HG02610 (cell line): ENCODE results near the gene ANKRD44.

Experiments used
- ATAC-seq: cut with Tn5 transposase; IDR thresholded peaks from one replicate; pipeline ENCODE4 v1.9.1; 2021; ENCODE audit warnings: mild to moderate bottlenecking, moderate library complexity; ENCODE audit not compliant: unreplicated experiment

The ANKRD44 gene

DNA sequence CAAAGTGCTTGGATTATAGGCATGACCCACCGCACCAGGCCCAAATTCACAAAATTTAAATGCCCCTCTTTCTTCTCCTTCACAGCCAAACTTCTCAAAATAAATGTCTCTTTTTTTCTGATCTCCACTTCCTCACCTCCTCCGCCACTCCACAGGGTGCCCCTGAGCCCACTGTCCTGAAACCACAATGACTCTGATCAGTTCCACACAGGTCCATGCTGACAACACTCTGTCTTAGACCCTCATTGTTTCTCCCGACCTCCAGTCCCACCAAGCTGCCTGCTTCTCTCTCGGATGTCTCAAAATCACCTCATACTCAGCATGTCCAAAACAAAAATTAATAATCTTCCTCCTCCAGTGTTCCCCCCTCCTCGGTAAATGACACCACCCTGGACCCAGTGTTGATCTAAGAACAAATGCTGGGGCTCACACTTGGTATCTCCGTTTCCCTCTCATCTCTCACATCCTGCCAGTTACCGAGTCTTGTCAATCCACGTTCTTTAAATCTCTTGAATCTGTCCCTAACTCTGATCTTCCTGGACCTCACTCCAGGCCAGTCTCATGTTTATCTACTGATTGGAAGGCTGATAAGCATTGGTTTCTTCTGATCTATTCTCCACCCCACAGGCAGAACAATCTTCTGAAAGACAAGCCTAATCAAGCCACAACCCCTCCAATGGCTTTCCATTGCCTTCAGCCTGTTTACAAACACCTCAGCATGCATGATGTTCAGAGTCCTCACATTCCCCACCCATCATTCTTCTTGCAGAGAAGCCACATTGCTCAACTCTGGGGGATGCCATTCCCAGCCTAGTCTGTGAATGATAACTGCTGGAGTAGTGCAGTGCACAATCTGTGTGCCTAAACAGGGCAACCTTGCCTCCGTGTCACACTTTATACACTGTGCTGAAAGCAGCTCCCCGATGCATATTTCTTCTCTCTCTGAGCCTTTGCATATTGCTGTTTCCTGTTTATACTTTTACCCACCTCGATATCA is 12.4 kb upstream of the ANKRD44 start:
- ATAC-seq, result peak; percentile 41

DNA sequence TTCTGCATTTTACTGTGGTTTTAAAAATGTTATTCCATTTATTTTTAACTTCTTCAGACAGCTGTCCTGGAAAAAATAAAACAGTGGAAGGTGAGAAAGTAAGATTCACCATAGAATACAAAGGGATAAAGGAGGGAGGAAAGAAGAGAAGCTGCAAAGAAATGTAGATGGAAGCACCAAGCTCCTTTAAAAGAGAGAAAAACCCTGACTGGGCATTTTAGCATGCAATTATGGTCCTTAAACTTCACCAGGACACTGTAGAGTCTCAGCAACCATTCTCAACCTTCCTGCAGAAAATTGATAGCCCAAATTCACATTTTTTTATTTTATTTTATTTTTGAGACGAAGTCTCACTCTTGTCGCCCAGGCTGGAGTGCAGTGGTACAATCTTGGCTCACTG is 11.6 kb upstream of the ANKRD44 start:
- ATAC-seq, result no peak

DNA sequence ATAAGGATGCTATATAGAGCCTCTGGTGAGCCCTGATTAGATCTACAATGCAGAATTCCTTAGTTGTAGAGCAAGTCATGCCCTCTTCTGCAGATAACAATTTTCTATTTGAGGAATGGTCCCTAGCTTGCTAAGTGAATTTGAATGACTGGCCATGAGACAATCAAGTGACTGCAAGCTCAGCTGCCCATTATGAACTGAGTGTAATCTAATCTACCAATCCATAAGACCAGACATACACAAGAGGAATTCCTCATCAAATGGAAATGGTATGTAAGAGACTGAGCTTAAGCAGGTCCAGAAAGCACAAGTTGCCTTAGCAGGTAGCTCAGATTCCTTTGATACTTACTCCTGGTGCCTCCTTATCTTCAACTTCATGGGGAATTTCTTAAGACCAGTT is 4.8 kb upstream of the ANKRD44 start:
- ATAC-seq, result no peak

DNA sequence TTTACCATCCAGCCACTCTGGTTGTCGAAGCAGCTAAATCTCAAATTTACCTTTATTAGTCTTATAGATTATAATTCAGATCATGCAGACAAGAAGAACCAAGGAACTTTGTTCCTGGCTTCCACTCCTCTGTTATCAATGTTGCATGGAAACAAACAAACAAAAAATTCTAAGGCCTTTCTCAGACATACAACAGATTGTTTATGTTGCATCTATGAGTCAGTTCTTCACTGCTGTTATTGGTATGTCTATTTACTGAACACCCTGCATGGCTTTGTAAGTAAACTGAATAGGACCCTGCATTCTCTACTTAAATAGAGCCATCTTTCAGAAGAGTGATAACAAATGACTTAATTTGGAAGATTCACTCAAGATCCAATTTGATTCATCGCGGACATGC is 1.6 kb upstream of the ANKRD44 start:
- no peak for ATAC-seq

DNA sequence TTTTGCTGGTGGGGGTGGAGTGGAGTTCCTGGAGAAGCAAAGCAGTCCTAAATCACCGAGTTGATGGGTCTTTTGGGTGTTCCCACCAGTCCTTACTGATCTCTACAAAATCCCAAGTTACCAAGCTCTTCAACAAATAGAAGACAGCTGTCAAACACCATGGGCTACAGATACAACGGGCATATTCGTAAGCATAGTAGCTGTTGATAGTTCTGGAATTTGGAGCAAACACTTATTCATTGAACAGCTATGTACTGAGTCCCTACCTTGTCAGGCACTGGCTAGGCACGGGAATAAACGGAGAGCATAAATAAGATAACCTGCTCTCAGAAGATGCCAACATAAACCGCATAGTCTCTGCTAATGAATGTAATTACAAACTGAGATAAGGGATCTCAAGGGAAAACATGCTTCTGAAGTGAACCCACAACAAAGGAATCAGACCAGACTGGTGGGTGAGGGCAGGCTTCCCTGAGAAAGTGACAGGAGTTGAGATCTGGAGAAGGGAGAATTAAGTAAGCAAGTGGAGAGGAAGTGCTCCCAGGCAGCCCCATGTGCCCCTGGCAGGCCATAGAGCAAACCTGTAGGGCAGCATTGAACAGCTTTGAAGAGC is 947 bp upstream of the ANKRD44 start:
- ATAC-seq, result no peak

DNA sequence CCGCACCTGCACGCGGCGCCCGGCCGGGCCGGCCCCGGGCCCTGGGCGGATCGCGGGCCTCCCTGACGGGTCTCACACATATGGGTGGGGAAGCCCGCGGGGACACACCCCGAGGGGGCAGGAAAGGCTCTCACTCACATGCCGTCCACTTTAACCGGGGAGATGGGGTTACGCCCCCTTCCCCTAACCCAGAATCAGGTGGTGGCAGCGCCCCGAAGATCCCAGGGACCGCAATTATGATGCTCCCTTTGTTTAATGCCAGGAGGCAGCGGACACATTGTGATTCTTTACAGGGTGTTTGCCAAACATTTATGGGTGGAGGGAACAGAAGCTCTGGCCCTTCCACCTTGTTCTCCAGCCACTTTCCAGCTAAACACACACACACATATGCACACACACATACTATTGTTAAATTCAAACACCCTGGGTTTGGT is 424 bp upstream of the ANKRD44 start:
- no peak for ATAC-seq

DNA sequence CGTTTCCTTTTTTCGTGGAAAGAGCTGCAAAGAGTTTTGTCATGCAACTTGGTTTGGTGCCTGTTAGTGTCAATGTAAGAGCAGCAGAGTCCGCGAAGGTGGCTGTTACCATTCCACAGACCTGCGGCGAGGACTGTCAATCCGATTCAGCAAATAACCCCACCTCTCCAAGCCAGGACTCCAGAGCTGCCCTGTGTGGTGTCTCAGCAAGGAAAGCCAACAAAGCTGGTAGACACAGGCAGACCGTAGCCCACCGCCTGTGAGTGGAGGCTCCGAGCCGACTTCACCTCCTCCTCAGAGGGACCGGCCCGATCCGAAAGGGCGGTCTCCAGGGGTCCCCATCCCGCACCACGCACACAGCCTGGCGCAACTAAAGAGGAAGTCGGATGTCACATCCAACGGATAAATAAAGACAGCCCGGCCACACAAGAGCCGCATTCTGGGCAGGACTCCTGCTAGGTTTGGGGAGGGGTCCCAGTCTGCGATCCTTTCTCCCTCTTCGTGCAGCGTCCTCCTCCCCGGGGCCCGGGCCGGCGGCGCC is 819 bp downstream of the ANKRD44 start:
- ATAC-seq, result no peak

DNA sequence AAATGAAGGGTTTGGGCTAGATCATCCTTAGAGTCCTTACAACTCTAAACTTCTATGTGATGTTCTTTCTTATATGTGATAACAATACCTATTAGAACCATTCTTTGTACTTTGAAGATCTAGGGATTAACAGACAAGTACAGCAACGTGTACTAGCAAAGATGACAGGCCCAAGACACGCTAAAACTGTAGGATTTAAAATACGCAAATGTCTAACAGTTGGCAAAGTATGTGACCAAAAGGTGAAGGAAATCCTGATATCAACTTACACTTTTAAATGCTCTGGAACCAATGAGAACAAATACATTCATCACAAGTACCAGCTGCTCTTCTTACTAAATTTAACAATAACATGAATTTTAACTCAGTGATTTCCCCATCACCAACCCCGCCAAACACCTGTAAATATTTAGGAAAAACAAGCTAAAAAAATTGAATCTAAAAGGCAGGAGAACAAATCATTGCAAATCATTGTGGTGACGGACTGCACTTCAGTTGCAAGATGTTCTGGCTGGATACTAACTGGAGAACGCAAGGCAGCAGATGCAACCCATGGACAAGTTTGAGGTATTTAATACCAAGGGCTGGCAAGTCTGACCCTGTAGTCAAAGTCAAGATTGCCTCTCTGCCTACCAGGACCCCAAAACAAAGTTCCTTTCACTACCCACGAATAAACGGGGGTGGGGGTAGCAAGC is 1.4 kb downstream of the ANKRD44 start:
- no peak for ATAC-seq

DNA sequence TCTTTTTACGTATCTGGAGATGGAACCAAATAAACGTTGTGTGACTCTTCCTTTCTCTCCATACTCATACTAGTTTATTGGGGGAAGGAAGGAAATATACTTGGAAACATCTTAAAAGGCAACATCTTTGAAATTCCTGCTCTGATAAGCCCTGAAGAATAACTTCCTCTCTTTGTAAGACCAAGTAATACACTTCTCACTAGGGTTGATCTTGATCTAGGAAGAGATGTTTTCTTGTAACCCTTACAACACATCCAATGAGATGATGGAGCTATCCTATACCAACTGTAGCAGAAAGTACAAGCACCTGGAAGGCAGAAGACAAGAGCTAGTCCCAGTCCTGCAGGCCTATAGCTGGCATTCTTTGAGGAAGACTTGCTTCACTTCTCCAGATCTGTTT is 2.0 kb downstream of the ANKRD44 start:
- ATAC-seq, result no peak

DNA sequence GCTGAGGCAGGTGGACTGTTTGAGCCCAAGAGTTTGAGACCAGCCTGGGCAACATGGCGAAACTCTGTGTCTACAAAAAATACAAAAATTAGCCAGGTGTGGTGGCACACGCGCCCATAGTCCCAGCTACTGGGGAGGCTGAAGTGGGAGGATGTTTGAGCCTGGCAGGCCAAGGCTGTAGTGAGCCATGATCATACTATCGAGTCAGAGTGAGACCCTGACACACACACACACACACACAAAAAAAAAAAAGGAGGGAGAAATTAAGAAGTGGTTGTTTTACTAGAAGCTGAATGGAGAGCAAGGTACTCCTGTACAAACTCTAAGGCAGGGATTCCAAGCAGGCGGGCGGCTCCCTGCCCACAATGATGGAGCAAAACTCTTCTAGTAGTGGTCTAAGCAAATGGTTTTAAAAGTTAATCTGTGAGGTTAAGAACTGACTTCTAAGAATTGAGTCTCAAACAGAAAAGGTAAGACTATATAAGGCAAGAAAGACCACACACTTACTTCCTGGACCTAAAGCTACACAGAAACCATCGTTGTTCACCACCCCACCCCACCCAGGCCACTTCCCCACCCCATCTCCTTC is 2.6 kb downstream of the ANKRD44 start:
- ATAC-seq, result no peak

DNA sequence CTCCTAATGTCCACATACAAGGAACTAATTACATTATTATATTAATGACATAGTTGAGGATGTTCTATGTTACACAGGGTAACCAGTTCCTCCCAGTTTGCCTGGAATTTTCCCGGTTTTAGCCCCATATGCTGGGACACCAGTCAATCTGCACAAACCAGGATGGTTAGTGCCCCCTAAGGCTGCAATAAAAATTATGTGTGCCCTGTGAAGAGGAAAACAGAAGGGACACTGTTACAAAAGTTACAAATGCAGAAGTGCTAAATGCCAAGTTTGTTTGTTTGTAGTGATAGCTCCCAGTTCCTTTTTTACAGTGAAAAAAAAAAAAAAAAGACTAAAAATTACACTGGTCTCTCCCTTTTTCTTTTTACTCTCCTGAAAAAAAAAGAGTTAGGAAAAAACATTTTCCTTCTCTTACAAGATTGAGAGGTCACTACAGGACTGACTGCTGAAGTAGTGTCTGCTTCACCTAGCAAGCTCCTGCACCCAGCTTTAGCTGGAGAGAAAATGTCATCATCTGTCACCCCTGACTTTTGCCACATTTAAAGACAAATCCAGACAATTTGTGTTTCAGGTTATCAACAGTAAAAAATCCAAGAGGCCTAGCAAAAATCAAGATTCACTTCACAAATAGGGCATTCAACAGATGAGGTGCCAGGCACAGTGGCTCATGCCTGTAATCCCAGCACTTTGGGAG is 3.2 kb downstream of the ANKRD44 start:
- ATAC-seq, result no peak

DNA sequence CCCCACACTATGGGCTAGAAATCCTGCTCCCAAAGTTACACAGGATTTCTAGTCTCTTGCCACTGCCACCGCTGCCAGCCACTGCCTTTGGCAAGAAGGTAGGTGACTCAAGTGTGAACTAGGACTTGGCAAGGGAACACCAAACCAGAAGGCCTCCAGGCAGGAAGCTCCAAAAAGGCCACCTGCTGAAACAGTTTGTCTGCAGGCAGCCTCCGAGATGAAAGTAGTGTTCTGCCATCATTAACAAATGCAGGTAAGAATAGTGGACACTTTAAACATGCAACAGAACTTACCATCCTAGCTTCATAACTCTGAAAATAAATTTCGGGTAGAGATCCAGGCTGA is 3.9 kb downstream of the ANKRD44 start:
- ATAC-seq, result no peak

DNA sequence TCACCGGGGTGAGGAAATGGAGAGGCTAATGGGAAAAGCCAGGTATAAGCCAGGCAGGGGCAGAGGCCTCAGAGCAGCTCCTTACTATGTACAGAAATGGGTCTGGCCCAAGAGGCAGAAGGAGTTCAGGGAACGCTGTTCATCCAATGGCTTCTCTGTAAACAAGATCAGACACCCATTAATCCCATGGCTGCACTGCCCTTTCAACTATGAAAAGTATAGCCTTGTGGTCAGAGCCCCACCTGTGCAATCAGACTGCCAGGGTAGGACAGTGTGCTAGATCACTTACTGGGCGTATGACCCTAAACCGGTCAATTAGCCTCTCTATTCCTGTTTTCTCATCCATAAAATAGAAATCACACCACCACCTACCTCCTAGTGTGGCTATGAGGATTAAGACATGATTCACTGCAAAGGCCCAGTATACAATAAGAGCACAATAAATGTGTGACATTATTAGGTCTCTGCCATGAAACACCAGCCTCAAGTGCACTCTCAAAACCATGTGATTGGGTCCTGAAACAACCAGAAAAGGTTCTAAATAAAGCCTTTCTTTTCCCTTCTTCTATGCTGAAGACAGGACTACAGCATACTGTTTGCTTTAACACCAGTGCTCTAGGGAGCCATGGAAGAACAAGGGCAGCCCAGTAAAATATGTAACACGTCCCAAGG is 4.4 kb downstream of the ANKRD44 start:
- no peak for ATAC-seq

DNA sequence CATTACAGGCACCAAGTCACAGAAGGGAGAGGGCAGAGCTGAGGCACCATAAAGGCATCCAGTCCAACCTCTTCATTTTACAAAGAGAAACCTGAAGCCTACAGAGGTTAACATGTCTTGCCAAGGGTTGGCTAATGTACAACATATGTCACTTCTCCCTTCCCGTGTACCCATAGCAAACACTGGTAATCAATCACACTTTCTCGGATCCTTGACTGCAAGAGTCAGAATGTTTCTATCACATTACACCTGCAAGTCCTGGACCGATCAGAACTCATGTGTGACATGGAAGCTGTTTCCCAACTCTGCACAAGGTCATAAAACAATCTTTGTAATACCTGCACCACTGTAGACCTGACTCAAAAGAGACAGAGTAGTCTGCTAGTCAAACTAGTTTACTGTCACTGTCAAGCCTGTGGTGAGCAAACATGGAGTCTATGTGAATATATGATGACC is 6.0 kb downstream of the ANKRD44 start:
- ATAC-seq, result peak; percentile 49

DNA sequence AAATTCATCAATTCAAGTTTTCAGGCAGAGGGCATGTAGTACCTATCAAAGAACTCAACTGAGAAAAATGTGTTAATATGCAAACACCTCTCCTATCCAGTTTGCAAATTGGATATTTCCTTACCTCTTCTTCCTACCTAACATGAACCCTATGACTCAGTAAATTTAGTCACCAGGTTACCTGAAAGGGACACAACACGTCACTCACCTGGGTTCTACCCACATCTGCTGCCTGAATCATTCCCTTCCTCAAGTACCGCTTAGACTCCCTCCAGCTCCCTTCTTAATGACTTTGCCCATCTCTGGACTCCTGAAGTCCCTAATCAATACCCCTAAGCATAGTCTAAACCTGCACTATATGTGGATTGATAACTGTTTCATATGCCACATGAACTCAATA is 10.4 kb downstream of the ANKRD44 start:
- ATAC-seq, result no peak

DNA sequence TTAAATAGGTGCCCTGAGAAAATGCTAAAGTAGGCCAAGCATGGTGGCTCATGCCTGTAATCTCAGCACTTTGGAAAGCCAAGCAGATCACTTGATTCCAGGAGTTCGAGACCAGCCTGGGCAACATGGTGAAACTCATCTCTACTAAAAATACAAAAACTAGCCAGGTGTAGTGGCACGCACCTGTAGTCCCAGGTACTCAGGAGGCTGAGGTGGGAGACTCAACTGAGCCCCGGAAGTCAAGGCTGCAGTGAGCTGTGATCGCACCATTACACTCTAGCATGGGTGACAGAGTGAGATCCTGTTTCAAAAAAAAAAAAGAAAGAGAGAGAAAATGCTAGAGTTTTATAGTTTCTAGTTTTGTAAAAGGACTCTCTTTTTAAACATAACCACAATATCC is 12.0 kb downstream of the ANKRD44 start:
- ATAC-seq, result no peak

DNA sequence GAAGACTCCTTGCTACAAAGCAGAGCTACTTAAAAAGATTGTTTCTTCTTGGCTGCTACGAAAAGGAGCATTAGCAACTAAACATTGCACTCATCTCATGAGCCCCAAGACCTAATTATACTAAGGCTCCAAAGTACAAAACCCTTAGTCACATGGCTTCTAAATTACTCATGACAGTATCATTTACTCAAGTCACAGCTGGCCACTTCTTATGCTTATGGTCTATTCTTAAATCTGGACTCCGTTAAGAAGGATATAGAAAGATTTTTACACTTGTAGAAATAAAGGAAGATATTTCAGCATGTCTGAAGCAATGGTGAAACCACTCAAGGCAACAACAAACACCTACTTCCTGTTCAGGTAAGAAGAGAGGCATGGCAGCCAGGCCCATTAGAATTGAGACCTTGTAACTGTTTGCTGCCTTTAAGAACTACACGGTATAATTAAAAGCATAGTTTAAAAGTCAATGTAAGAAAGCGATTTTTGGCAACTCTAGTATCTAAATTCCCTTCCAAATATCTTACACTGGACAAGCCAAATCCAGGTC is 12.7 kb downstream of the ANKRD44 start:
- ATAC-seq, result peak; percentile 32

DNA sequence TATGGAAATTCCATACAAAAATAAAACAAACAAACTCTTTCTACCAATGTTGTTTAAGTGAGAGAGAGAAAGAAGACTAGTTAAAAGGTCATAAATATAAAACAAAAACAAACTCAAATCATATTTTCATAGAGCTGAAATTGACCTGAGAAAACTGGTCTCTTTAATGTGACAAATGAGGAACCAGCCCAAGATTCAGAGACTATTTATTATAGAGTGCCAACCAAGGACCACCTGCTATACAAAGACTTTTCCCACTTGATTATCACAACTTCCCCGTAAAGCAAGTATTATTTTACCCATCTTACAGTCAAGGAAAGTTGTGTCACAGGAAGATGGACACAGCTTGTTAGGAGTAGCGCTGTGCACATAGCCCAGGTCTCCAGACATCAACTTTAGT is 13.3 kb downstream of the ANKRD44 start:
- ATAC-seq, result no peak

DNA sequence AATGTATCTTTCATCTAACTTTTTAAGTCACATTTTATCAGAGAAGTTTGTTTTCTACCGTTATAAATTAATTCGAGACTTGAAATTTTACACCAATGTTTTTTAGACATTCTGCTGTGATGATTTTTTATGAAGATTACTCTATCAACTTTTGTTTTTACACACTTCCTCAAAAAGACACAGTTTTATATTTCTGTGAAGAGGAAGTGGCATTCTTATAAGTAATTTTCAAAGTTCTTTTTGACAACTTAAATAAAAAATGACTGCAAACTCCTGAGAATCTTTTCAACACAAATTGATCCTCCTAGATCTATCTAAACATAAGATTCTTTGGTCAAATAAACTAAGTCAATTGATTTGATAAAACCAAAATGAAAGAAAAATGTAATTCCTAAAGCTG is 13.7 kb downstream of the ANKRD44 start:
- no peak for ATAC-seq

DNA sequence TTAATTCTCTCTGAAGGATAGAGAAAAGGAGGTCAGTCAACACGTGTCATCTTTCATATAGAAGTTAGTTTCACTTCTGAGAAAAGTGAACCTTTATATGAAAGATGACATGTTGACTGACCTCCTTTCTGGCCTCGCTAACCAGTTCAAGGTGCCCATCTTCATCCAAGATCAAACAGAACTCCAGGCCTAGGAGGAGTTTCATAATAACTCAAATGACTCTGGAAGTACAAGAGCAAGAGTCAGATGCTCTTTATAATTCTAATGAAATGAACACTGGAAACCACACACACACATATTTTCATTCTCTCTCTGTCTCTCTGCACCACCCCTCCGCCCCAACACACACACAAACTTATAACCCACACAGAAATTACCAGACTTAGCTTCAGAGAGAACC is 16.3 kb downstream of the ANKRD44 start:
- peak; percentile 43 for ATAC-seq
